Loucy (cell line): ENCODE data around the gene VAV1.

ENCODE experiments used
- H2AFZ ChIP-seq: fragments of 200-600 bp; sonication (generic); 2 replicates; pipeline ENCODE4 v1.6.0; 2016; ENCODE audit warnings: antibody characterized with exemption, mild to moderate bottlenecking, low read length, moderate library complexity
- H3F3A ChIP-seq: fragments of 200-600 bp; 2 replicates; pipeline ENCODE4 v1.6.0; 2016; ENCODE audit warnings: antibody characterized with exemption, low read depth, mild to moderate bottlenecking
- H3K27me3 ChIP-seq: fragments of 200-600 bp; sonication (generic); 2 replicates; pipeline ENCODE4 v1.6.1; 2014; ENCODE audit warnings: low read length, mild to moderate bottlenecking; ENCODE audit not compliant: insufficient read depth, poor library complexity, severe bottlenecking
- H3K36me3 ChIP-seq: fragments of 200-600 bp; sonication (generic); 2 replicates; pipeline ENCODE4 v1.6.1; 2016; ENCODE audit warnings: low read length; ENCODE audit not compliant: insufficient read depth
- H3K4me1 ChIP-seq: fragments of 200-600 bp; sonication (generic); 2 replicates; pipeline ENCODE4 v1.5.1; 2014; ENCODE audit warnings: low read length, mild to moderate bottlenecking; ENCODE audit not compliant: insufficient read depth, poor library complexity, severe bottlenecking
- H3K4me2 ChIP-seq: fragments of 200-600 bp; sonication (generic); 2 replicates; pipeline ENCODE4 v1.6.0; 2014; ENCODE audit warnings: antibody characterized with exemption, low read length, low read depth, mild to moderate bottlenecking; ENCODE audit not compliant: poor library complexity, severe bottlenecking
- H3K4me3 ChIP-seq: fragments of 200-600 bp; sonication (generic); 2 replicates; pipeline ENCODE4 v1.5.1; 2014; ENCODE audit warnings: low read length, mild to moderate bottlenecking, mixed read lengths; ENCODE audit not compliant: poor library complexity, severe bottlenecking
- H3K79me2 ChIP-seq: fragments of 200-600 bp; sonication (generic); 2 replicates; pipeline ENCODE4 v1.6.1; 2014; ENCODE audit warnings: low read length; ENCODE audit not compliant: insufficient read depth
- H3K9ac ChIP-seq: fragments of 200-600 bp; sonication (generic); 2 replicates; pipeline ENCODE4 v1.6.0; 2014; ENCODE audit warnings: mild to moderate bottlenecking, low read depth, low read length, moderate library complexity; ENCODE audit not compliant: poor library complexity, severe bottlenecking
- H3K9me2 ChIP-seq: fragments of 200-600 bp; sonication (generic); replicated peaks from 2 replicates; pipeline ENCODE4 v1.6.1; 2016; ENCODE audit warnings: low read depth, low read length, mixed read lengths
- H3K9me3 ChIP-seq: fragments of 200-600 bp; sonication (generic); 2 replicates; pipeline ENCODE4 v1.6.1; 2014; ENCODE audit warnings: mild to moderate bottlenecking, antibody characterized with exemption, low read length, low read depth; ENCODE audit not compliant: insufficient read depth
- H4K20me1 ChIP-seq: fragments of 200-600 bp; sonication (generic); 2 replicates; pipeline ENCODE4 v1.6.0; 2014; ENCODE audit warnings: antibody characterized with exemption, low read length, mild to moderate bottlenecking; ENCODE audit not compliant: insufficient read depth, poor library complexity, severe bottlenecking
- EZH2phosphoT487 ChIP-seq: fragments of 200-600 bp; IDR thresholded peaks from 2 replicates; pipeline ENCODE4 v1.6.1; 2018; ENCODE audit warnings: antibody characterized with exemption, mild to moderate bottlenecking, moderate library complexity, borderline replicate concordance
- TF ChIP-seq, protein P1 (sequence below): fragments of 200-600 bp; sonication (generic); conservative IDR thresholded peaks from 2 replicates; pipeline ENCODE4 v1.5.1; 2014; ENCODE audit warnings: mild to moderate bottlenecking, antibody characterized with exemption, low read length

Gene VAV1

DNA sequence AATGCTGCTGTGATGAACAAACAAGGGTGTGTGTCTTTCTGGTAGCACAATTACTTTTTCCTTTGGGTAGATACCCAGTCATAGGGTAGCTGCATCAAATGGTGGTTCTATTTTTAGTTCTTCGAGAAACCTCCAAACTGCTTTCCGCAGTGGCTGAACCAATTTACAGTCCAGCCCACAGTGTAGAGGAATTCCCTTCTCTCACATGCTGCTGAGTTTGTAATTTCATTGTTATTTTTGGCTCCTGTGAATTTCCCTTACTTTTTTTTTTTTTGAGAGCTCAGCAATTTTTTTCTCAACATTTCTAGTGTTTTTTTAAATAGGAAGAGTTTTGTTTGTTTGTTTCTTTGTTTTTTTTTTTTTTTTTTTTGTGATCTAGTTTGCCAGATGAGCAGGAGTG lies 77.4 kb downstream of the VAV1 start:
- Histone ChIP-seq H3K9me3 (no peaks in the 10 kb centered on the region), H3F3A (no peaks in the 10 kb centered on the region), H3K9me2 (no peaks in the 10 kb centered on the region), H3K4me3 (no peak overlapping the region), H3K4me1 (no peaks in the 10 kb centered on the region), H3K27me3 (no peaks in the 10 kb centered on the region), H2AFZ (no peak overlapping the region), H3K79me2 (peaks cover 4% of the 10 kb centered on the region; the same call in 1 of the 2 replicates), H3K36me3 (peaks cover 69% of the 10 kb centered on the region; the same call in 1 of the 2 replicates), H3K4me2 (no peak overlapping the region), H3K9ac (no peak overlapping the region), H4K20me1 (peaks cover 3% of the 10 kb centered on the region)
- no peak for TF ChIP-seq EZH2phosphoT487
- TF ChIP-seq, protein P1, sequence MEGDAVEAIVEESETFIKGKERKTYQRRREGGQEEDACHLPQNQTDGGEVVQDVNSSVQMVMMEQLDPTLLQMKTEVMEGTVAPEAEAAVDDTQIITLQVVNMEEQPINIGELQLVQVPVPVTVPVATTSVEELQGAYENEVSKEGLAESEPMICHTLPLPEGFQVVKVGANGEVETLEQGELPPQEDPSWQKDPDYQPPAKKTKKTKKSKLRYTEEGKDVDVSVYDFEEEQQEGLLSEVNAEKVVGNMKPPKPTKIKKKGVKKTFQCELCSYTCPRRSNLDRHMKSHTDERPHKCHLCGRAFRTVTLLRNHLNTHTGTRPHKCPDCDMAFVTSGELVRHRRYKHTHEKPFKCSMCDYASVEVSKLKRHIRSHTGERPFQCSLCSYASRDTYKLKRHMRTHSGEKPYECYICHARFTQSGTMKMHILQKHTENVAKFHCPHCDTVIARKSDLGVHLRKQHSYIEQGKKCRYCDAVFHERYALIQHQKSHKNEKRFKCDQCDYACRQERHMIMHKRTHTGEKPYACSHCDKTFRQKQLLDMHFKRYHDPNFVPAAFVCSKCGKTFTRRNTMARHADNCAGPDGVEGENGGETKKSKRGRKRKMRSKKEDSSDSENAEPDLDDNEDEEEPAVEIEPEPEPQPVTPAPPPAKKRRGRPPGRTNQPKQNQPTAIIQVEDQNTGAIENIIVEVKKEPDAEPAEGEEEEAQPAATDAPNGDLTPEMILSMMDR = no peak

DNA sequence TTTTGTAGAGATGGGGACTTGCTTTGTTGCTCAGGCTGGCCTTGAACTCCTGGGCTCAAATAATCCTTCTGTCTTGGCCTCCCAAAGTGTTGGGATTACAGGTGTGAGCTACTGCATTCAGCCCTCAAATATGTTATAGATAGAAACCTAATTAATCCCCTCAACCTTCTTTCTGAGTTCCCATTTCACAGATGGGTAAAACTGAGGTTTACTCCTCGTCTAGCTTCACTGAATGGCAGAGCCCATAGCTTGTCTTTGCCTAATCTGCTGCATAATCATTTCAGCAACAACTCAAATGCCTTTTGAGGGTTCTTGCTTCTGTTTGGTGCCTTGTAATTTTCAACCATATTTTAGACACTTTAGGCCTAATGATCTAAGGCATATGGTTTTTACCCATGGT lies 78.9 kb downstream of the VAV1 start:
- Histone ChIP-seq H3K9me3 (no peaks in the 10 kb centered on the region), H3K9me2 (no peaks in the 10 kb centered on the region), H3K4me2 (no peak overlapping the region), H3K4me3 (no peak overlapping the region), H3K79me2 (peaks cover 4% of the 10 kb centered on the region; the same call in 1 of the 2 replicates), H2AFZ (no peak overlapping the region), H4K20me1 (peaks cover 3% of the 10 kb centered on the region), H3K27me3 (no peaks in the 10 kb centered on the region), H3F3A (no peaks in the 10 kb centered on the region), H3K4me1 (no peaks in the 10 kb centered on the region), H3K9ac (no peak overlapping the region), H3K36me3 (peaks cover 83% of the 10 kb centered on the region; the same call in 1 of the 2 replicates)
- TF ChIP-seq EZH2phosphoT487 = no peak
- TF ChIP-seq, protein P1 = no peak

DNA sequence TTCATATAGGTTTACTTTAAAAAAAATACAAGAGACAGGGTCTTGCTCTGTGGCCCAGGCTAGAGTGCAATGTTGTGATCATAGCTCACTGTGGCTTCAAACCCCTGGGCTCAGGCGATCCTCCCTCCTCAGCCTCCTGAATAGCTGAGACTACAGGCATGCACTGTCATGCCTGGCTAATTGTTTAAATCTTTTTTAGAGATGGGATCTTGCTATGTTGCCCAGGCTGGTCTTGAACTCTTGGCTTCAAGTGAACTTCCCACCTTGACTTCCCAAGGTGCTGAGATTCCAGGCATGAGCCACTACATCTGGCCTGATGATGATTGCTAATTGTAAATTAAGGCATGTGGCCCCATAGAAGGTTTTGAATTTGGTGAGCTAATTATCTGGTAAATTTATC lies 79.5 kb downstream of the VAV1 start:
- no peak overlapping the region for H3K4me3 ChIP-seq
- no peak for TF ChIP-seq EZH2phosphoT487
- TF ChIP-seq, protein P1 = no peak

More for the DNA sequence above, 79.5 kb downstream of the VAV1 start:
- Histone ChIP-seq H3K4me2 (no peak overlapping the region), H2AFZ (no peak overlapping the region), H3F3A (no peaks in the 10 kb centered on the region), H4K20me1 (peaks cover 3% of the 10 kb centered on the region), H3K79me2 (peaks cover 4% of the 10 kb centered on the region; the same call in 1 of the 2 replicates), H3K36me3 (peaks cover 87% of the 10 kb centered on the region; the same call in 1 of the 2 replicates), H3K27me3 (no peaks in the 10 kb centered on the region), H3K9ac (no peak overlapping the region), H3K9me3 (no peaks in the 10 kb centered on the region), H3K9me2 (no peaks in the 10 kb centered on the region), H3K4me1 (no peaks in the 10 kb centered on the region)
